GM12865 (cell line): ENCODE measurements around the gene PGLYRP1.

Source experiments
- DNase-seq: peaks from one replicate; pipeline ENCODE4 v3.0.0; 2010; ENCODE audit warnings: low read depth
- H3K4me3 ChIP-seq: 2 replicates; pipeline ENCODE4 v1.5.1; 2011; ENCODE audit warnings: mild to moderate bottlenecking, low read depth, low read length, control low read depth
- CTCF ChIP-seq: IDR thresholded peaks from 2 replicates; pipeline ENCODE4 v1.5.1; 2011; ENCODE audit warnings: low read length, control low read depth, low read depth, inconsistent platforms; ENCODE audit not compliant: insufficient read depth; ENCODE audit errors: missing control alignments

The PGLYRP1 gene

DNA sequence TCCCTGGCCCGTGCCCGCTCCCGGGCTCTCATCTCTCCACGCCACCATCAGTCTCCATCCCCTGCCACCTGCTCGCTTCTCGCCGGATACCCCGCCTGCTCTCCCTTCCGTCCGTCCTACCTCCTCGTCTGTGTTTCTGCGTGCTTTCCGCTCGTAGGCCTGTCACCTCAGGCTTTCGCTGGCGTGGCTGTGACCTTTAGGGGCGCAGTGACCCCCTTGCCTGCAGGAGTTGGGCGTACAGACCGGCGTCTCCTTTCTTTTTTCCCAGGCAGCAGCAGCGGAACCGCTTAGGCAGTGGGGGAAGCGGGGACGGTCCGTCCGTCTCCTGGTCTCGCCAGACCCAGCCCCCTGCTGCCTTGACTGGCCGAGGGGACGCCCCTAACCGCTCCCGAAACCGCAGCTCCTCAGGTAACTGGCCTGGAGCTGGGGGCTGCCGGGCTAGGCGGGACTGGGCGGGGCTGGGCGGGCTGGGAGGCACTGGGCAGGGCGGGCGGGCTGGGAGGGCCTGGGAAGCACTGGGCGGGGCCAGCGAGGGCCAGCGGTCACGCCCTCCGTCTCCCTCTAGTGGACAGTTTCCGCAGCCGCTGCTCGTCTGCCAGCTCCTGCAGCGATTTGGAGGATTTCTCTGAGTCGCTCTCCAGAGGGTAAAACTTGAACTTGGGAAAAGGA, 6.3 kb downstream of the PGLYRP1 start:
- DNase-seq: peak; percentile 86
- H3K4me3 ChIP-seq: peak overlapping the region; percentile 70
- peak; percentile 84 for TF ChIP-seq CTCF

DNA sequence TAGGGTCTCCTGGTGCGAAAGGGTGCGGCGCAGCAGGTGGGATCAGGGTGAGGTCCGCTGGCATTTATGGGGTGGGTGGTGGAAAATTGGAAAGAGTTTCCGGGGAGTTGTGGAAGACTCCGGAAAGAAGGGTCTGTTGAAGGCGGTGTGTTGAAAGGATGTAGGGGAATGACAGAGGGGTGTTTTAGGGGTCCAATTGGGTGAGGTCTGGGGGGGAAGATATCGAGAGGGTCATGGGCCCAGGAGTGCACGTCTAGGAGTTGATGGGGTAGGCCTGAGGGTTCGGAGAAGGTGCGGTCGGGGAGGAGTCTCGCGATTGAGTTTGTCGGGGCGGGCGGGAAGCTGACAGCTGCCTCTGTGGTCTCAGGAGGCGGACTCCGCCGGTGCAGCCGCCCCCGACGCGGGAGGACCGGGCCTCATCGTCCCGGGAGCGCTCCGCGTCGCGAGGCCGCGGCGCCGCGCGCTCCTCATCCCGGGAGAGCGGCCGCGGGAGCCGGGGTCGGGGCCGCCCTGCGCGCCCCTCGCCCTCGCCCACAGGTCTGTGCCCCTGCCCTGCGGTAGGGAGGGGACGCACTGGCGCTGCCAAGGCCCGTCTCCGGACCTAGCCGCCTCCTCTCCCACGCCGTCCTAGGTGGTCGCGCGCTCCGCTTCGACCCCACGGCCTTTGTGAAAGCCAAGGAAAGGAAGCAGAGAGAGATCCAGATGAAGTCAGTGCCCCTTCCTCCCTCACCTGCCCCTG, 7.0 kb downstream of the PGLYRP1 start:
- DNase-seq: no peak
- H3K4me3 ChIP-seq: peak overlapping the region; percentile 70; the same call in 1 of the 2 replicates
- no peak for TF ChIP-seq CTCF

DNA sequence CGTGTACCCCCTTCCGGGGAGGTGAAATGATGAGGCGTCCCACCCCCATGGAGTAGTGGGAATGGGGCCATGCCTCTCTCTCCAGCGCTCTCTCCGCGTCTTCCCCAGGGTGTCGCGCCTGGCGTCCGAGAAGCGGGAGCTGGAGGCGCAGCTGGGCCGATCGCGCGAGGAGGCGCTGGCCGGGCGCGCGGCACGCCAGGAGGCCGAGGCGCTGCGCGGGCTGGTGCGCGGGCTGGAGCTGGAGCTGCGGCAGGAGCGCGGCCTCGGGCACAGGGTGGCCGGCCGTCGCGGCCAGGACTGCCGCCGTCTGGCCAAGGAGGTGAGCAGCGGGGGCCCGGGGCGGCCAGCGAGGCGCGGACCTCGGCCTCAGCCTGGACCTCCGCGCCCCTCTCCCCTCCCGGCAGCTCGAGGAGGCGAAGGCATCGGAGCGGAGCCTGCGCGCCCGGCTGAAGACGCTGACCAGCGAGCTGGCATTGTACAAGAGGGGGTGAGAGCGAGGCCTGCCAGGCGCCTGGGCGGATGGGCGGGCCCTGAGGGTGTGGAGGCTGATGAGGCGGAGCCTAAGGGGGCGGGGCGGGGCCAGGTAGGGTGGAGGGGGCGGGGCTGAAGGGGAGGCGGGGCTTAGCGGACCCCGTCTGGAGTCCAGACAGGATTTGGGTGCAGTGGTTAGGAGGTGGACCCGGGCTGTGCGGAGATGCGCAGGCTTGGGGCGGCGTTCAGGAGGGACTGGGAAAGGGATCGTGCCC, 7.7 kb downstream of the PGLYRP1 start:
- DNase-seq: peak; percentile 52
- H3K4me3 ChIP-seq: no peak overlapping the region
- no peak for TF ChIP-seq CTCF

- DNase-seq: no peak
- no peak overlapping the region for H3K4me3 ChIP-seq
- no peak for TF ChIP-seq CTCF
Observed at GRCh38 chr19:46014534-46014933, 8.3 kb downstream of the PGLYRP1 start.

- no peak overlapping the region for H3K4me3 ChIP-seq
- DNase-seq: peak; percentile 70
- peak; percentile 77 for TF ChIP-seq CTCF
Observed at GRCh38 chr19:46009530-46010510, 13.0 kb downstream of the PGLYRP1 start.

GRCh38 chr19:46006411-46006810, 16.4 kb downstream of the PGLYRP1 start:
- no peak for DNase-seq
- no peak overlapping the region for H3K4me3 ChIP-seq

More at GRCh38 chr19:46006411-46006810, 16.4 kb downstream of the PGLYRP1 start:
- TF ChIP-seq CTCF: no peak
